ENCODE measurements around the gene CCDC33.

DNA sequence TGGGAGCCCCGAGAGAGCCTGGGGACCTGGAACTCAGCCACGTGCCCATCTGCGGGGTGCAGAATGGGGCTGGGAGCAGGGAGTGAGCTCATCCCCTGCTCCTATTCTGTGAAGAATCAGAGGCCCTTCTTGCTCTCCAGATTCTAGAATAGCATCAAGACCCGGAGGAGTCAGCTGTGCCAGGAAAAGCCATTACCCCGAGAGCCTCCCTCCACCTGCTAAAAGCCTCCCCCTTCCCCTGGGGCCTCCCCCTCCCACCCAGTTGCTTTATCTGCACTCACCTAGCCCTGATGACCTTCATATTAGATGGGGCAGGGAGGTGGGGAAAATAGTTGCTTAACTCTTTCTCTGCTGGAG, 23.1 kb downstream of the CCDC33 start:
- no peak for TF ChIP-seq GATA3 (IDR thresholded peaks at IDR 0.05; ENCODE audit: low read depth, low read length)
- TF ChIP-seq GATA2 (IDR thresholded peaks at IDR 0.05; ENCODE audit: low read depth, low read length), result no peak
